ENCODE data around the gene SH3PXD2A.
"Not testable (repeated sequence)": the region's sequence is repeated elsewhere in the genome, so short reads cannot be mapped to it uniquely, and the experiment has no call there.

SH3PXD2A gene

DNA sequence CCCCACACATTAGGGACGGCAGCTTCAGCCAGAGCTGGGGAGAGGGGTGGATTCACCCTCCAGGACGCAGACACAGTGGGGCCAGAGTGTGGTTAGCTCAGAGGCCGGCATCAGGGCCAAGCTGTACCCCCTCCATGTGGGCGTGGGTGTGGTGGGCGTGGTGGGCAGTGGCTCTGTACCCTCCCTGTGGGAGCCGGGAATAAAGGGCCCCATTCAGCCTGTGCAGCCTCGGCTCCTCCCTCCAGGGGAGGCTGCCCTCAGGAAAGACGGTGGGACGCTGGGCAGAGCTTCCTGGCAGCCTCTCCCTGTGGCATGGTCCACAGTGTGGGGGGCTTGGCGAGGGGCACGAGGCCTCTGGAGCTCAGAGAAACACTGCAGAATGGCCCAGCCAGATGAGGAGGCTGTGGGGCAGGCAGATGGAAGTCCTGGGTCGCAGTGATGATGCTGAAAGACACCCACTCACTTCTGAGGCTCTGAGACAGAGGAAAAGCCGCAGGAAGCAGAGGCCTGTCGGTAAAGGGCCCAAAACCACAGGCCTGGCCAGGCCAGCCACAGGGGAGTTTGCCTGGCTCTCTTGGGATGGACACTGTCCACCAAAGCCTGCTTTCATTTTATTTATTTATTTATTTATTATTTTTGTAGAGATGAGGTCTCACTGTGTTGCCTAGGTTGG lies 108.0 kb downstream of the SH3PXD2A start:
- DNase-seq (ENCODE audit: low read depth): no peak

GRCh38 chr10:103746598-103746997 lies 108.8 kb downstream of the SH3PXD2A start:
- DNase-seq (ENCODE audit: low read depth): no peak

- DNase-seq (ENCODE audit: low read depth): peak; percentile 53
Observed at GRCh38 chr10:103745341-103746247, 109.8 kb downstream of the SH3PXD2A start.

DNA sequence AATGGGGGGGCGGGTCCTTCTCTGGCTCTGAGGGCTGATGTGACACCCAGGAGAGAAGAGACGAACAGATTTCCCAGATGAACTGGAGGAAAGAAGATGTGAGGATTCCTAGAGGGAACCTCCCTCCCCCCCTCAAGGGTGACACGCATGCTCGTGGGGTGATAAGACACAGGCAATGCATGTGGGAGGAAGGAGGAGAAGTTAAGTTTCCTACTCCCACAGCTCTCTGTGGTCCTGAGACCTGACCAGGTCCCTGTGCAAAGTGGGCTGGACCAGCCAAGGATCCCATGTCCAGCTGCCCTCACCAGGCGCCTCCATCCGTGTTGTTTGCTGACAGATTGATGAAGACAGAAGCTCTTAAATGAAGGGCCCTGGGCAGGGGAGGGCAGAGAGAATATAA lies 112.6 kb downstream of the SH3PXD2A start:
- no peak for DNase-seq (ENCODE audit: low read depth)

DNA sequence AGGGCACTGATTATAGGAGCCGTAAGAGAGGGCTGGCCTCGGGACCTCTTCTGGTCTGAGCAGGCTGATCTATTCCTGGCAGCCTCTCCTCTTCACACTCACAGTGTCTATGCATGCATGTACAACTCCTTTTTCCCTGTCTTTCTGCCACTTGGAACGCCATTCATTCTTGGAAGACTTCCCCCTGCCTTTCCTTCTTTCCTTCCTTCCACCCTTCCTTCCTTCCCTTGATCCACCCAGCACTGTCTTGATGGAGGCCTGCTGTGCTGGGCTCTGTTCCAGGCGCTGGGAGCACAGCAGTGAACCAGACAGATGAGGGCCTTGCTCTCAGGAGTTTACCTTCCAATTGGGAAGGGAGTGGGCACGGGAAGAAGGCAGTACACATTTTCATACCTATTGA lies 114.8 kb downstream of the SH3PXD2A start:
- DNase-seq (ENCODE audit: low read depth): no peak

DNA sequence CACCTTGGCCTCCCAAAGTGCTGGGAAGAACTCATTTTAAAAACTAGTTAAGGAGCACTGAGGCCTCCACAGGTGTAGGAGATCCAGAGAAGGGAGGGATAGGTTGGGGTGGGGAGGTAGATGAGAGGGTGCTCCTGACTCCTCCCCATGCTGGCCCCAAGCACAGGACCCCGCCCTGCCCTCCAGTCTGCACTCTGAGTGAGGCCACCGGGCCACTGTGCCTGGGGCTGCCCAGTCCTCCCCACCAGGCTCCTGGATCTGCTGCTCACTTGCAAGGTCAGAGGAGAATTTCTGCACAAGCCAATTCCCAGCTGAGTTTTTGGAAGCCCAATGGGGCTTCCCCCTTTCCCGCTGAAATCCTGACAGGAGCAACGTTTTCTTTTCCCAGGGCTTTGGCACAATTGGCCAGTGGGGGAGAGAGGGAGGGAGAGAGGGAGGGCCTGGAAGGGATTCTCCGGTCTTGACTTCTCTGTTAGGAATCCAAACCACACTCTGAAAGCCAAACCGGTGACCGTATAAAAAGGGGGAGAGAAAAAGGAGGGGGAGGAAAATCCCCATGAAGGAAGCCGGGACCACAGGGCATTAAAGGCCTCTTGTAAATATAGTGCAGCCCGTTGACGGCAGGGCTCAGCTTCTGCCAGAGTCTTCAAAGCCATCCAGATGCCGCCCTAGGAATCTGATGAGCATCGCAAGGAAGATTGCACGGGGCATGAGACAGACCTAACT lies 116.2 kb downstream of the SH3PXD2A start:
- no peak for DNase-seq (ENCODE audit: low read depth)

DNA sequence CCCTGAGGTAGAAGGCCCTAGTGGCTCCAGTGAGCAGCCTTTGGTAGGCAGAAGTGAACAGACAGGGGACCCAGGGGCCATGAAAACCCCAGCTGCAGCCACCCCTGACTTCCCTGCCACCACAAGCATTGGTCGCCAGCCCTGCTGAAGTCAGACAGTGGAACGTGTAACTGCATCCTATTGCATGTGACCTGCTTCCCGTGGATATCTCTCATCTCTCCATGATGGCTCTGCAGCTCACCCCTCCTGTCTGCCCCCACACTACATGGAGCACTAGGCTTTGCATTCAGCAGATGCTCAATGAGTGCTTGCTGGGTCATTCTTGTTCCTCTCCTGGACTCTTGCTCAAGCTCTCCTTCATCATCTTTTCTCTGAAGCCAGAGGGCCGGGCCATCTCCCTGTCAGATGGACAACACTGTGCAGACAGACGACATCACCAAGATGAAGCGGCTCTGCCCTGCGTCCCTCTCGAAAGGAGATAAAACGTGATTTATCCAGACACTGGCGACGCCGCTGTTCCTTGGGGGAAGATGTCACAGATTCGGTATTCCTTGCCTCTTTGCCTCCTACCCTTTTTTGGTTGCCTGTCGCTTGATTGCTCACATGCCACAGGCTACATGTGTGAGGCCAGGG lies 117.5 kb downstream of the SH3PXD2A start:
- DNase-seq (ENCODE audit: low read depth): no peak

GRCh38 chr10:103736763-103737162 lies 118.6 kb downstream of the SH3PXD2A start:
- DNase-seq (ENCODE audit: low read depth): no peak

DNA sequence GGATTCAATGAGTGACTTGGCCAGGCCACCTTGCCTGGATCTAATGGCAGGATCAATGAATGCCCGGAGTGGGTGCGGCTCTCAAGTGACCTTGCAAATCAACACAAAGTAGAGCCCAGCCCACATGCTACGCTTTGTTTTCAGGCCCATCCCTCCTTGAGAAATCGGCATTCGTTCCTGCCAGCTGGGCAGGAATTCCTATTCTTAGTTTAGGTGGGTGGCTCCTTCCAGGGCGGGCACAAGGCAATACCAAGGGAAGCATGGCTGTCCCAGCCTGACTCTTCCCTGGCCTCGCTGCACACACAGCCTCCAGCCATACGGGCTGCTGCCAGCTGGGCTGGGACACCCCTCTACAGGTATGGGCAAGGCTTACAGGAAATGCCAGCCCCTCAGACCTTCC lies 119.3 kb downstream of the SH3PXD2A start:
- DNase-seq (ENCODE audit: low read depth): no peak

DNA sequence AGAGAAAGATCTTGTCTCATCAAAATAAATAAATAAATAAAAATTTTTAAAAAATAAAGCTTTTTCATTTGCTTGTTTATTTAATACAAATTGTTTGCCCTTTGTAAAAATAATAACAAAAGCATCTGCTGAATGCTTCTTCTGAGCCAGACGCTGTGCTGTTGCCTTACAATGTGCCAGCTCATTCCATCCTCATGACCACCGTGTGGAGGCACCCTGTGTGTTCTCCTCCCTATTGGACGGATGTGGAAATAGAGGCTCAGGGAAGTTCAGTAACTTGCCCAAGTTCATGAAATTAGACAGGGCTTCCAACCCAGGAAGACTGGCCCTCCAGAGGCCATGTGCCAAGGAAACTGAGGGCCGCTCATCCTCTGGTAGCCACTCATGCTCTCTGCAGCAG lies 120.6 kb downstream of the SH3PXD2A start:
- no peak for DNase-seq (ENCODE audit: low read depth)

- DNase-seq (ENCODE audit: low read depth): no peak
Observed at GRCh38 chr10:103733045-103733419, 122.3 kb downstream of the SH3PXD2A start.

DNA sequence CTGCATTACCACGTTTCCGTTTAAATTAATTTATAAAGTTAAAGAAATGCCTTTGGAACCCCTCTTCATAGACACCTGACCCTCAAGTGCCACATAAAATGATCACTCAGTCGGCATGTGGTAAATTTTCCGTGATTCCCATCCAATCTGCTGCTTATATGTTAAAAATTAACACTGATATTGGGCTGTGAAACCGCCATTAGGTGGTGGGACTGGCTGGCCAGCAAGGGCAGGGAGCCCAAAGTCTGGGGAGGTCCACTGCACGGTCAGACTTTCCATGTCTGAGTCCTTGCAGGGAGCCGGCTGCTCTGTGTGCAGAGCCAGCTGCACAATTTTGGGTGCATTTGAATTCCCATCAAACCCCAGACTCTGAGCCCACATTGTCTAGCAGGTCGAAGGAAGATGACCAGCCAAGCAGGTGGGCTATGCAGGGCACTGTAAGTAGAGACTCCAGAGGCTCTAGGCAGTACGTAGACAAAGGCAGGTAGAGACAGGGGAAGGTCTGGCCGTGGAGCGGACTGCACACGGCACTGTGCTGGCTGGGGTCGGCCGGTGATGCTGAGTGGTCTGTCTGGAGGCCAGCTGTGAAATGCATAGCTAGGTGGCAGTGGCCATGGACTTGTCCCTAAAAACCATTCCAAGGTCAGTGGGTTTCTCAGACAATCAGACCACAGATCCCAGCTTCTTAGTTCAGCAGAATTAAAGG lies 122.9 kb downstream of the SH3PXD2A start:
- DNase-seq (ENCODE audit: low read depth): no peak

GRCh38 chr10:103731609-103732270 lies 123.6 kb downstream of the SH3PXD2A start:
- no peak for DNase-seq (ENCODE audit: low read depth)

DNA sequence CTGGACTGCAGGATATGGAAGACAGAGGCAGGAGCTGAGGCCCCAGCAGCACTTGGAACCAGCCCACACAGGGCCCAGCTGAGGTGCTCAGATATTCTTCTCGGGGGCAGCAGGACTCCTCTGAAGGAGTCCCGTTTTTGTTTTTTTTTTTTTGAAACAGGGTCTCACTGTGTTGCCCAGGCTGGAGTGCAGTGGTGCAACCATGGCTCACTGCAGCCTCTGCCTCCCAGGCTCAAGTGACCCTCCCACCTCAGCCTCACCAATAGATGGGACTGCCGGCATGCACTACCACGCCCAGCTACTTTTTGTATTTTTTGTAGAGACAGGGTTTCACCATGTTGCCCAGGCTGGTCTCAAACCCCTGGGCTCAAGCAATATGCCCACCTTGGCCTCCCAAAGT lies 124.3 kb downstream of the SH3PXD2A start:
- not testable (repeated sequence) for DNase-seq (ENCODE audit: low read depth)

DNA sequence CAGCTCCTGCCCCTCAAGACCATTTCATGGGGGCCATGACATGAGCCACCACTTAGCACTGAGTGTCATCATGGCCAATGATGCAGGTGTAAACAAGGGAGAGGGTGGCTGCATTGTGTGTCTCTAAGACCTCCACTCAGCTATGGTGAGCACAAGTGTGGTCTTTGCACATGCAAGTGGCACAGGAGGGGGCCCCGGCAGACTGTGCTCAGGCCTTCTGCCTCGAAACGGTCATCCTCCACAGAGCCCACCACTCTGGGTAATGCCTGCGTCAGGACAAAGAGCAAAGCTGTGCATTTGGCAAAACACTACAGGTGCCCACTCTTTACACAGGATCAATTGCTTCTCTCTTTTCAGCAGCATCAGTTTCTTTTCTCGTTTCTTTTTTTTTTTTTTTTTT lies 125.5 kb downstream of the SH3PXD2A start:
- DNase-seq (ENCODE audit: low read depth): no peak

DNA sequence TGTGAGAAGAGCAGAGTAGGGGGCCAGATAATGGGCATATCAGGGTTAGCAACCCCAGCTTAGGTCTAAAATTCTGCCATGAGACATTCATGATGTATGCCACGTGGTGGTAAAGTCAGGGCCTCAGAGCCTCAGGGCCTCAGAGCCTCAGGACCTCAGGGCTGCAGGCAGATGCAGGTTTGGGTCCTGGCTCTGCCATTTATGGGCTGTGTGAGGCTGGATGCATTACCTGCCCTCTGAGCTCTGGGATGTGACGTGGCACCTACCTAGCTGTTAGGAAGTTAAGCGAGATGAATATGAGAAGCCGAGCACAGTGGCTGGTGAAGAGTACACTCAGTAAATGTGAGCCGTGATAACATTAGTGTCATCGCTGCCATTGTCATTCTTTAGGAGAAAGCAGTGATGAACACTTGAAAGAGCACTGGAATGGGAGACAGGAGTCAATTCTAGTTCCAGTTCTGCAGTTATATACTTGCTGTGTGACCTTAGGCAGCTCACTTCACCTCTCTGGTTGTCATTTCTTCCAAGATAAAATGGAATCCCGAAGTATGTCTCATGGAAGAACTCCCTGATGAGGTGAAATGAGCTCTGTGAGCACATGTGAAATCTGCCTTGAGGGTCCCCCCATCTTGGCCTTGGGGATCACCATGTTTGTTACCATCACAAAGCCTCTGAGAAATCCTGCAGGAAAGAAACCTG lies 127.2 kb downstream of the SH3PXD2A start:
- no peak for DNase-seq (ENCODE audit: low read depth)

GRCh38 chr10:103727546-103727963 lies 127.8 kb downstream of the SH3PXD2A start:
- DNase-seq (ENCODE audit: low read depth): no peak

DNA sequence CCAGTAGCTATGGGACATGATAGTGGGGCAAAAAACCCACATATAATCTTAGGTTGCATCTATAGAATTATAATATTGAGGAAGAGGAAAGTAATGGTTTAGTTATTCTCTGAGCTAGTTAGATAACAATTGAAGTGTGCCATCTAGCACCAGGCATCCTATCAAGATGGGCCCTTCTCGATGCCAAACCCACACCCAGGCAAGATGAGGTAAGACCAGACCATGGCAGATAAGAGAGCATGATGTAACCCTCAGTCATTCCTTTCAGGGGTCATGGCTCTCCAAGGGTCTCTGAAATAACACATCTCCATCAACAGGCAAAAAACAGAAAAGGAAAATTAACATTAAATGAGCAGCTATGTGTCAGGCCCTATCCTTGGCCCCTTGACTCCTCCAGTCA lies 128.7 kb downstream of the SH3PXD2A start:
- DNase-seq (ENCODE audit: low read depth): no peak

DNA sequence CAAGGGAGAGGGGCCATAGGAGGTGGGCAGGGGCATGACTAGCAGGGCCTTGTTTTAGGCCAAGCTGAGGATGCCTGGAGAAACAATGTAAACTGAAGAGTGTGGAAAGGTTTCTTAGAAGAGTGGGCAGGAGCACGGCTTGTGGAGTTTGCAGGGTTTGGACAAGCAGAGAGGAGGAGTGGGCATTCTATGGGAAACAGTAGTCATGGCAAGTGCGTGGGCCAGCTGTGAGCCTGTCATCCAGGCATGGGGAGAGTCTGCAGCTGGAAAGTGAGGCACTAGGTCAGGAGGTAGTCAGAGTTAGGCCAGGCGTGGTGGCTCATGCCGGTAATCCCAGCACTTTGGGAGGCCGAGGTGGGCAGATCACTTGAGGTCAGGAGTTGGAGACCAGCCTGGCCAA lies 130.1 kb downstream of the SH3PXD2A start:
- no peak for DNase-seq (ENCODE audit: low read depth)

- DNase-seq (ENCODE audit: low read depth): no peak
Observed at GRCh38 chr10:103724771-103725170, 130.6 kb downstream of the SH3PXD2A start.

- no peak for DNase-seq (ENCODE audit: low read depth)
Observed at GRCh38 chr10:103724074-103724473, 131.3 kb downstream of the SH3PXD2A start.
